GM12892 (cell line): ENCODE results near the gene HEBP1.
A peak's percentile ranks its signal among the peaks of the same experiment; 100 is the strongest.

Experiments used
- DNase-seq: peaks from one replicate; pipeline ENCODE4 v3.0.0; 2011; ENCODE audit not compliant: insufficient read length
- FAIRE-seq: peaks from 2 replicates; lab custom pipeline; 2011; peaks lifted over from hg19 to GRCh38; lab: Jason Lieb, UNC
- POLR2A ChIP-seq: IDR thresholded peaks from 2 replicates; pipeline ENCODE4 v1.6.1; 2011; ENCODE audit warnings: low read depth, low read length, control low read depth
- POLR2AphosphoS5 ChIP-seq: IDR thresholded peaks from 2 replicates; pipeline ENCODE4 v1.6.1; 2011; ENCODE audit warnings: low read depth, low read length, control low read depth
- TAF1 ChIP-seq: IDR thresholded peaks from 2 replicates; pipeline ENCODE4 v1.6.1; 2011; ENCODE audit warnings: low read depth, mild to moderate bottlenecking, control low read depth, low read length, borderline replicate concordance

The HEBP1 gene

DNA sequence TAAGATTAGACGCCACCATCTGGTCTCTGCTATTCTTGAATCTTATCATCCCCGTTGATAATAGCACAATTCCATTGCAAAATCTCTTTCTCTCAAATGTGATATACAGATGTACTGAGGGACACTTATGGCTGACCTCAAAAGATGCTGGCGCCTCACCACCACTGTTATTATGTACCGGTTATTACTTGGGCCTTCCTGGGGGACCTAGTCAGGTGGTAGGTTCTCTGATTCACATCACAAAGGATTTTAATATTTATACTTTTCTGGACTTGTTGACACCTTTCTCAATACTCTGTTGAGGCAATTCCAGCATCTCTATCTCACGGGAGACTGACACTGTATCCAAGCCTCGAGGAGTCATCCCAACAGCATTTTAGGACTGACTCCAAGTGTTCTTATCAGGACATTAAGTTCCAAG is 22.8 kb upstream of the HEBP1 start:
- DNase-seq (no peak), FAIRE-seq (no peak)

DNA sequence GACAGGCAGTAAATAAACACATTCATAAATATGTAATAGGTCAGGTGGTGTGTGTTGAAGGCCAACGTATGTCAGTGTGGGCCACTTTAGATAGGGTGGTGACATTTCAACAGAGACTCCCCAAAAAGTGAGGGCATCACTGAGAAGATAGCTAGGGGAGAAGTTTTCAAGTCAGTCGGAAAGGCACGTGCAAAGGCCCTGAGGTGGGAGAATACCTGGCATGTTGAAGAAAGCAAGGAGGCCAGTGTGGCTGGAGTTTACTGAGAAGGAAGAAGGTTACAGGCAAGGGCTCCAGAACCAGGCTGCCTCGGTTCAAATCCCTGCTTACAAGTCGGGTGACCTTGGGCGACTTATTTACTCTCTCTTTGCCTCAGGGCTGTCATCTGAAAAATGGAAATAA is 11.0 kb upstream of the HEBP1 start:
- TF ChIP-seq POLR2AphosphoS5, result no peak
- TF ChIP-seq TAF1, result no peak
- TF ChIP-seq POLR2A, result no peak
- no peak for FAIRE-seq

More for the DNA sequence above, 22.8 kb upstream of the HEBP1 start:
- no peak for TF ChIP-seq POLR2A
- no peak for TF ChIP-seq POLR2AphosphoS5
- no peak for TF ChIP-seq TAF1

DNA sequence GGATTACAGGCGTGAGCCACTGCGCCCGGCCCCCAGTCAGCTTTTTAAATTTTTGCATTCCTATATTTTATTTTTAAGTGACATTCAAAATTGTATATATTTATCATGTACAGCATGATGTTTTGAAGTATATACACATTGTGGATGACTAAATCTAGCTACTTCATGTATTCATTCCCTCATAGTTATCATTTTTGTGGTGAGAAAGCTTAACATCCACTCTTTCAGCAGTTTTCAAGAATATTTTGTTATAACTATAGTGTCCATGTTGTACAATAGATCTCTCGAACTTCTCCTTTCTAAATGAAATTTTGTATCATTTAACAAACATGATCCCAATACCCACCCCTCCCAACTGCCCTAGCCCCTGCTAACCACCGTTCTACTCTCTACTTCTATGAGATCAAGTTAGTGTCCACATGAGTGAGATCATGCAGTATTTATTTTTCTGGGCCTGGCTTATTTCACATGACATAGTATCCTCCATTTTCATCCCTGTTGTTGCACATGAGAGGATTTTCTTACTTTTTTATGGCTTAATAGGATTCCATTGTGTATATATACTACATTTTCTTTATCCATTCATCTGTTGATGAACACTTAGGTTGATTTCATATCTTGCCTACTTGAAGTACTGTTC is 8.8 kb upstream of the HEBP1 start:
- TF ChIP-seq POLR2AphosphoS5 (no peak), TAF1 (no peak), POLR2A (no peak)
- FAIRE-seq, result no peak
- no peak for DNase-seq

More for the DNA sequence above, 11.0 kb upstream of the HEBP1 start:
- no peak for DNase-seq

DNA sequence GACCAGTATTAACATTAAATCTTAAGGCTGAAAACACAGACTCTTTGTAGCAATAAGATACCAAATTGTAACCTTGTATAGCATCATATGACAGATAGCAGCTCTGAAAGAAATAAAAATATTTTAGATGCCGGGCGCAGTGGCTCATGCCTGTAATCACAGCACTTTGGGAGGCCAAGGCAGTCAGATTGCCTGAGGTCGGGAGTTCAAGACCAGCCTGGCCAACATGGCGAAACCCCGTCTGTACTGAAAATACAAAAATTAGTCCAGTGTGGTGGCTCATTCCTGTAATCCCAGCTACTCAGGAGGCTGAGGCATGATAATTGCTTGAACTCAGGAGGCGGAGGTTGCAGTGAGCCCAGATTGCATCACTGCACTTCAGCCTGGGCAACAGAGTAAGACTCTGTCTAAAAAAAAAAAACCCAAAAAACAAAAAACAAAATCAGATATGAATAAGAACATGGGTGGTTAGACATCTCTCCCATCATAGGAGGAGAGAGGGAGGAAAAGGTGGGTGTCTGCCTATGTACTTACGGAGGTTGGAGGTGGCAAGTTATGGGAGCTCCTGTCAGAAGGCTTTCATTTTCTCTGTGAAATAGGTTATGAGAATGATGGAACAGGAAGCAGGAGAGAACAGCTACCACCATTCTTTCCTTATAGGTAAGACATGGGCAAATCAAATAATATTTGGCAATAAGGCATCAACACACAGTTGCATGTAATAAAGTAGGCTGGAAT is 7.6 kb upstream of the HEBP1 start:
- FAIRE-seq (no peak), DNase-seq (no peak)
- TF ChIP-seq POLR2A (no peak), POLR2AphosphoS5 (no peak), TAF1 (no peak)

DNA sequence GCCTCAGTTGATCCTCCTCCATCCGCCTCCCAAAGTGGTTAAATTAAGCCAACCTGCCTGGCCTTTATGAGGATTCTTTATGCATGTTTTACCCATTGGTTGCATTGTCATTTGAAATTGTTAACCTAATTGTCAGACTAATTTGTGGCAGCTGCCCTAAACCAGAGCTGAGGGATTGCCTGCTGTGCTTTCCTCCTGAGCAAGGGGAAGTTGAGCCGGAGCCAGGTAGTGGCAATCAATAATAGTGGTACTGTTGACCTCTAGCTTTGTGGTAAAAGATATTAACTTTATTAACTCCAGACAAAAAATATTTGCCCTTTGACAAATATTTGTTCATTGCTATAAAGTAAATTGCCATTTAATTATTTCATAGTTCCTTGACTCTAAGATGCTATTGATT is 5.6 kb upstream of the HEBP1 start:
- TF ChIP-seq POLR2AphosphoS5 (no peak), TAF1 (no peak), POLR2A (no peak)
- no peak for FAIRE-seq
- no peak for DNase-seq

DNA sequence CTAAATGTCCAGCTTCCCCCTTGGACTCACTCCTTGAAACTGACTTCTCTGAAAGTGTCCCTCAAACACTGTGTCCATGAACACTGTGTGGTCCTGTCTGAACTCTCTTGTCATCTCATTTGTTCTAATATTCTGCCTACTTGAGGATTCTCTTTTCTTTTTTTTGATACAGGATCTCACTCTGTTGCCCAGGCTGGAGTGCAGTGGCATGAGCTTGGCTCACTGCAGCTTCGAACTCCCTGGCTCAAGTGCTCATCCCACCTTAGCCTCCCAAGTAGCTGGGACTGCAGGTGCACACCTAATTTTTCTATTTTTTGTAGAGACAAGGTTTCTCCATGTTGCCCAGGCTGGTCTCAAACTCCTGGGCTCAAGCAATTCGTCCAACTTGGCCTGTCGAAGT is 4.9 kb upstream of the HEBP1 start:
- TF ChIP-seq POLR2AphosphoS5 (no peak), TAF1 (no peak), POLR2A (no peak)
- no peak for FAIRE-seq
- no peak for DNase-seq

DNA sequence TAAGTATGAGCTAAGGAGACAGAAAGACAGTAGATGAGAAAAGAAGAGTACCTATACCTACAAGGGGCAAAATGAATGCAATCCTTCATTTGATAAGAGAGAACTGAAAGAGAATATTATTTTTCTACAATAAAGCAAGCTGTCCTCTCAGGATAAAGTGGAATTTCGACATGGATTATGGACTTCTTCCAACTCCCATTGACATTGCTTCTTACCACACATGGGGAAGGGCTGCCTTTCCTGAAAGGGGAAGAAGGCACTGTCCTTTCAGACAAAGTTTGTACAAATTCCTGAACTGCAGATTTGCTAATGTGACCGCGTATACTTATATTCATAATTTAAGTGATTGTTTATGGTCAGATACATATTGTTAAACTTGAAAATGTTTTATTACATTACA is 4.3 kb upstream of the HEBP1 start:
- FAIRE-seq (no peak), DNase-seq (no peak)
- TF ChIP-seq POLR2A (no peak), POLR2AphosphoS5 (no peak), TAF1 (no peak)

DNA sequence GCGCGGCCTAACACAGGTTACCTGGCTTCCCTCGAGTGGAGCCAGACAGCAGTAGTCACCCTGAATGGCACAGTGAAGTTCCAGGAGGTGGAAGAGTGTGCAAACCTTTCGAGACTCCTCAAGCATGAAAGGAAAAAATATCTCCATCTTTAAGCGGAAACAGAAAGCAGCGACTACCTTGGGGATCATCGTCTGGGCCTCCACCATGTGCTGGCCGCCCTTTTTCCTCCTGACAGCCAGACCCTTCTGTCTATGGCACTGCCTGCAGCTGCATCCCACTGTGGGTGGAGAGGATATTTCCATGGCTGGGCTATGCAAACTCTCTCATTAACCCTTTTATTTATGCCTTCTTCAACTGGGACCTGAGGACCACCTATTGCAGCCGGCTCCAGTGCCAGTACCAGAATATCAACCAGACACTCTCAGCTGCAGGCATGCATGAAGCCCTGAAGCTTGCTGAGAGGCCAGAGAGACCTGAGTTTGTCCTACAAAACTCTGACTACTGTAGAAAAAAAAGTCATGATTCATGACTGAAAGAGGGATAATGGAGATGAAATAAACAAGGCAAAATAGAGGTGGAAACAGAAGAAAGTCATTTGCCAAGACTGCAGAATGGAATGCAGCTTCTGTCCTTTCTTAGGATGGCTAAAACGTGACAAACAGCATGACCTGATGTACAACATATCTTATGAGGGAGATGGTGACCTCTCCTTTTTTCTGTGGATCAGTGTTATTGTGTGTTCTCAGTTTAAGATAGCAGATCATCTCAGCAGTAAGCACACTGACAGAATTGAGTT is 2.4 kb upstream of the HEBP1 start:
- no peak for FAIRE-seq
- no peak for DNase-seq
- no peak for TF ChIP-seq POLR2A
- TF ChIP-seq POLR2AphosphoS5, result no peak
- no peak for TF ChIP-seq TAF1

DNA sequence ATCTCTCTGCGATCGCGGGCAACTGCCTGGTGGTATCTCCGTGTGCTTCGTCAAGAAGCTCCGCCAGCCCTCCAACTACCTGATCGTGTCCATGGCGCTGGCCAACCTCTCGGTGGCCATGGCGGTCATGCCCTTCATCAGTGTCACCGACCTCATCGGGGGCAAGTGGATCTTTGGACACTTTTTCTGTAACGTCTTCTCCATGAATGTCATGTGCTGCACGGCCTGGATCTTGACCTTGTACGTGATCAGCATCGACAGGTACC is 1.6 kb upstream of the HEBP1 start:
- TF ChIP-seq TAF1, result no peak
- TF ChIP-seq POLR2A, result no peak
- TF ChIP-seq POLR2AphosphoS5, result no peak
- no peak for DNase-seq
- FAIRE-seq, result no peak

DNA sequence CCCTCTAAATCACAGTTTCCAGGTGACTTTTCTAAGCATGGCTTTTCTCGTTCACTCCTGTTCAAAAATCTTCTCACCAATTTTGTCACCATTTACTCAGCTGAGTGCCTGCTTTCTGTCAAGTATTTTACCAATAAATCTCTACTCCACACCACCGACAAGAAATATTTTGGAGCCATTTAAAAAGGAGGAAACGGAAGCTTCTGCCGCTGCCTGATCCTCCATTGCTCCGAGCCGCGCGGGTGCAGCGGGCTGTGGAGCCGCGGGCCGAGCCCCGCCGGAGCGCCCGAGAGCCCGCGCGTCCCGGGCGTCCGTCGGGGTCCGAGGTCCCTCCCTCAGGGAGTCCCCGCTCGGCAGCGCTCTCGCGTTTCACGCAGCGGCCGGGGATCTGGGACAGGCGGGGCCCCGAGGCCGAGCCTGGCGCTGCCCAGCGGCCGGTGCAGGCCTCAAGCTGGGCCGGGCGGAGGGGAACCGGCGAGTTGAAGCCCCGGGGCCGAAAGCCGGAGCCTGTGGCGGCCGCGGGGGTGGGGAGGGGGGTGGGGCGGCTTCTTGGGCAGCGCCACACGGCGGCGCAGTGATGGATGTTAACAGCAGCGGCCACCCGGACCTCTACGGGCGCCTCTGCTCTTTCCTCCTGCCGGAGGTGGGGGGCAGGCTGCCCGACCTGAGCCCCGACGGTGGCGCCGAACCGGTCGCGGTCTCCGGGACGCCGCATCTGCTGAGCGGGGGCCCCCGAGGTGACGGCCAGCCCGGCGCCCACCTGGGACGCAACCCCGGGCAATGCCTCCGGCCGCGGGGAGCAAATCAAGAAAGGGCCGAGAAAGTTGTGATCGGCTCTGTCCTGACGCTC is 1.1 kb upstream of the HEBP1 start:
- no peak for TF ChIP-seq POLR2A
- no peak for TF ChIP-seq TAF1
- TF ChIP-seq POLR2AphosphoS5, result no peak
- peak; percentile 41 for DNase-seq
- FAIRE-seq, result no peak

DNA sequence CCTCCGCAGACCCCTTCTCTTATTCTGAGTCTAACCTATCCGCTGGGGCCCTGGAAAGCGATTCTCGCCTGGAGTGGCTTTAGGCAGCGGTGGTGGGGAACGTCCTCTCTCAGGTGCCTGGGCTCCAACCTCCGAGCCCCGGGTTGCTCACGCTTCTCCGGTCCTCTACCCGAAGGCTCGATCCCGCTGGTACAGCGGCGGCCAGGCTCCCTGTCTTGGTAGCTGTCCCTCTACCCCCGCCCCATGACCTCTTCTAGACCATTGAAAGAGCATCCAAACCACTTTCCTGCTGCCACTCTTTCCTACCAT is 505 bp upstream of the HEBP1 start:
- no peak for FAIRE-seq

More for the DNA sequence above, 505 bp upstream of the HEBP1 start:
- no peak for TF ChIP-seq POLR2A
- TF ChIP-seq POLR2AphosphoS5, result no peak
- TF ChIP-seq TAF1, result no peak
- DNase-seq, result peak; percentile 28
